GM23338 (cell line): ENCODE data around the gene ARL15. TPM values are rescaled to one million over a fixed set of nuclear protein-coding genes. Genes with fewer than 3 reads are reported as not detected.

Experiments used
- ATAC-seq: fragments of 200-7000 bp; cut with Tn5 transposase; 3 replicates; pipeline ENCODE4 v1.9.1; 2020
- DNase-seq: peaks from one replicate; pipeline ENCODE4 v3.0.0-alpha.2; 2015; ENCODE audit warnings: low spot score
- H2AFZ ChIP-seq: fragments of 200-600 bp; sonication (generic); 2 replicates; pipeline ENCODE4 v1.8.0; 2016; ENCODE audit warnings: antibody characterized with exemption, mild to moderate bottlenecking, moderate library complexity
- H3F3A ChIP-seq: fragments of 200-600 bp; sonication (generic); replicated peaks from 2 replicates; pipeline ENCODE4 v1.8.0; 2017; ENCODE audit warnings: antibody characterized with exemption, mixed run types, low read depth
- H3K27ac ChIP-seq: fragments of 200-600 bp; sonication (generic); 2 replicates; pipeline ENCODE4 v1.6.1; 2016; ENCODE audit warnings: low read depth
- H3K27me3 ChIP-seq: fragments of 200-600 bp; sonication (generic); 2 replicates; pipeline ENCODE4 v1.8.0; 2016; ENCODE audit warnings: mild to moderate bottlenecking, mixed run types, moderate library complexity; ENCODE audit not compliant: insufficient read depth
- H3K36me3 ChIP-seq: fragments of 200-600 bp; sonication (generic); 2 replicates; pipeline ENCODE4 v1.8.0; 2016; ENCODE audit warnings: mild to moderate bottlenecking; ENCODE audit not compliant: insufficient read depth
- H3K4me1 ChIP-seq: fragments of 200-600 bp; sonication (generic); 2 replicates; pipeline ENCODE4 v1.8.0; 2016; ENCODE audit warnings: mild to moderate bottlenecking, moderate library complexity; ENCODE audit not compliant: insufficient read depth
- H3K4me2 ChIP-seq: fragments of 200-600 bp; sonication (generic); 2 replicates; pipeline ENCODE4 v1.7.1; 2017; ENCODE audit warnings: mixed run types
- H3K4me3 ChIP-seq: fragments of 200-600 bp; sonication (generic); 2 replicates; pipeline ENCODE4 v1.6.1; 2016; ENCODE audit warnings: mixed run types
- H3K79me2 ChIP-seq: fragments of 200-600 bp; sonication (generic); replicated peaks from 2 replicates; pipeline ENCODE4 v1.8.0; 2017; ENCODE audit warnings: mild to moderate bottlenecking; ENCODE audit not compliant: insufficient read depth
- H3K9me2 ChIP-seq: fragments of 200-600 bp; sonication (generic); 2 replicates; pipeline ENCODE4 v1.8.0; 2017; ENCODE audit not compliant: insufficient read depth
- H4K20me1 ChIP-seq: fragments of 200-600 bp; sonication (generic); replicated peaks from 2 replicates; pipeline ENCODE4 v1.8.0; 2017; ENCODE audit warnings: mild to moderate bottlenecking; ENCODE audit not compliant: insufficient read depth
- H3K27ac Mint-ChIP-seq: 2 replicates; pipeline ENCODE4 v1.8.0; 2020; ENCODE audit warnings: inconsistent platforms, mild to moderate bottlenecking, moderate library complexity, mixed read lengths
- H3K27me3 Mint-ChIP-seq: 3 replicates; pipeline ENCODE4 v1.8.0; 2022; ENCODE audit warnings: low read depth, mild to moderate bottlenecking, moderate library complexity, mixed read lengths, inconsistent platforms; ENCODE audit not compliant: insufficient read depth, poor library complexity
- H3K36me3 Mint-ChIP-seq: 3 replicates; pipeline ENCODE4 v1.8.0; 2021; ENCODE audit warnings: low read depth, mild to moderate bottlenecking, inconsistent platforms, moderate library complexity, mixed read lengths
- H3K4me1 Mint-ChIP-seq: 3 replicates; pipeline ENCODE4 v1.8.0; 2020; ENCODE audit warnings: mild to moderate bottlenecking, inconsistent platforms, mixed read lengths
- H3K4me3 Mint-ChIP-seq: 3 replicates; pipeline ENCODE4 v1.8.0; 2021; ENCODE audit warnings: moderate library complexity, mild to moderate bottlenecking, inconsistent platforms, mixed read lengths
- H3K9me3 Mint-ChIP-seq: 3 replicates; pipeline ENCODE4 v1.8.0; 2020; ENCODE audit warnings: moderate library complexity, mild to moderate bottlenecking, inconsistent platforms, mixed read lengths
- CREB1 ChIP-seq: fragments of 250-450 bp; sonication (Bioruptor Pico); IDR thresholded peaks from 2 replicates; pipeline ENCODE4 v1.5.0; 2020; ENCODE audit warnings: low read depth, mild to moderate bottlenecking, moderate library complexity
- CTCF ChIP-seq, 2 experiments: fragments of 200-600 bp in 1 of 2; sonication (generic) in 1 of 2; conservative IDR thresholded peaks; 2 replicates each; pipeline versions ENCODE4 v1.5.1 to v1.6.1; 2016 to 2017; ENCODE audit warnings: antibody characterized with exemption in 2 of 2, low read depth in 2 of 2, mild to moderate bottlenecking in 2 of 2, moderate library complexity in 1 of 2
- EZH2 ChIP-seq: fragments of 200-600 bp; sonication (generic); IDR thresholded peaks from one replicate; pipeline ENCODE4 v1.8.0; 2017; ENCODE audit warnings: antibody characterized with exemption, mild to moderate bottlenecking, low read depth; ENCODE audit not compliant: unreplicated experiment
- EZH2phosphoT487 ChIP-seq: fragments of 200-600 bp; sonication (generic); IDR thresholded peaks from one replicate; pipeline ENCODE4 v1.8.1; 2018; ENCODE audit warnings: antibody characterized with exemption; ENCODE audit not compliant: unreplicated experiment
- JUNB ChIP-seq: IDR thresholded peaks from one replicate; pipeline ENCODE4 v1.6.1; 2016; ENCODE audit warnings: antibody characterized with exemption; ENCODE audit not compliant: unreplicated experiment
- NANOG ChIP-seq: IDR thresholded peaks from 2 replicates; pipeline ENCODE4 v1.6.1; 2016; ENCODE audit warnings: antibody characterized with exemption, borderline replicate concordance
- POLR2AphosphoS5 ChIP-seq: IDR thresholded peaks from 2 replicates; pipeline ENCODE4 v1.6.1; 2016; ENCODE audit warnings: antibody characterized with exemption, low read depth
- REST ChIP-seq: IDR thresholded peaks from one replicate; pipeline ENCODE4 v1.6.1; 2018; ENCODE audit warnings: antibody characterized with exemption; ENCODE audit not compliant: unreplicated experiment
- STAT1 ChIP-seq: IDR thresholded peaks from one replicate; pipeline ENCODE4 v1.6.1; 2016; ENCODE audit warnings: antibody characterized with exemption; ENCODE audit not compliant: unreplicated experiment
- ZNF114 ChIP-seq: fragments of 250-450 bp; sonication (Bioruptor Pico); IDR thresholded peaks from 2 replicates; pipeline ENCODE4 v1.5.0; 2020; ENCODE audit warnings: mild to moderate bottlenecking, moderate library complexity
- ZNF331 ChIP-seq: fragments of 250-450 bp; sonication (Bioruptor Pico); IDR thresholded peaks from 2 replicates; pipeline ENCODE4 v1.5.0; 2020; ENCODE audit warnings: low read depth, mild to moderate bottlenecking, moderate library complexity
- ZNF462 ChIP-seq: fragments of 250-450 bp; sonication (Bioruptor Pico); IDR thresholded peaks from 2 replicates; pipeline ENCODE4 v1.5.0; 2020; ENCODE audit warnings: mild to moderate bottlenecking, moderate library complexity
- polyA plus RNA-seq: library from polyadenylated mRNA; unstranded; fragments of >200 nt; fragmentation: Nextera tagmentation; extraction: Ambion mirVana; gene quantifications from 2 replicates; pipeline ENCODE4 v1.2.1, GENCODE V29; 2016
- total RNA-seq: library from RNA; depleted of rRNA; stranded (reverse); fragments of >200 nt; shearing (Covaris generic); gene quantifications from 2 replicates; pipeline ENCODE4 v1.2.3, GENCODE V29; 2014

The ARL15 gene
- total and polyA plus RNA-seq, 2 experiments from 2014 or later, result 13.0 to 54.0 TPM

- no peaks in the 10 kb centered on the region for H3K9me2 ChIP-seq
- Mint-ChIP-seq H3K27me3 (no peaks in the 10 kb centered on the region), H3K36me3 (no peaks in the 10 kb centered on the region), H3K4me3 (no peak overlapping the region), H3K4me1 (peaks cover 7% of the 10 kb centered on the region; the same call in 2 of the 3 replicates), H3K27ac (no peak overlapping the region), H3K9me3 (no peaks in the 10 kb centered on the region)
- TF ChIP-seq NANOG (no peak), EZH2phosphoT487 (no peak), ZNF114 (CRISPR knock-in tag) (no peak), POLR2AphosphoS5 (no peak), CTCF (conservative IDR thresholded peaks at IDR 0.05; ENCODE audit: low read depth in 2 of 2) (no peak), EZH2 (no peak), CREB1 (CRISPR knock-in tag) (no peak), REST (no peak), JUNB (no peak)
- H3K79me2 ChIP-seq, result no peaks in the 10 kb centered on the region
- no peaks in the 10 kb centered on the region for H3K27me3 ChIP-seq
- DNase-seq (no peak), ATAC-seq (no peak)
- H3K36me3 ChIP-seq, result no peaks in the 10 kb centered on the region
- no peaks in the 10 kb centered on the region; the same call in 1 of the 2 replicates for H3K4me1 ChIP-seq
- H2AFZ ChIP-seq, result no peak overlapping the region
- H4K20me1 ChIP-seq, result no peaks in the 10 kb centered on the region
- H3K4me2 ChIP-seq, result no peak overlapping the region
- H3F3A ChIP-seq, result no peaks in the 10 kb centered on the region
- H3K27ac ChIP-seq, result no peak overlapping the region
- H3K4me3 ChIP-seq, result no peak overlapping the region
Measured at GRCh38 chr5:53915120-53915519, 395.3 kb downstream of the ARL15 start.

- no peak overlapping the region for H3K4me2 ChIP-seq
- no peak overlapping the region for H3K4me3 ChIP-seq
- ATAC-seq (no peak), DNase-seq (no peak)
- Mint-ChIP-seq H3K27ac (no peak overlapping the region), H3K4me1 (peaks cover 7% of the 10 kb centered on the region; the same call in 2 of the 3 replicates), H3K4me3 (no peak overlapping the region), H3K9me3 (no peaks in the 10 kb centered on the region), H3K36me3 (no peaks in the 10 kb centered on the region), H3K27me3 (no peaks in the 10 kb centered on the region)
- no peaks in the 10 kb centered on the region for H3K79me2 ChIP-seq
- no peak overlapping the region for H2AFZ ChIP-seq
- H4K20me1 ChIP-seq, result no peaks in the 10 kb centered on the region
- H3F3A ChIP-seq, result no peaks in the 10 kb centered on the region
- no peaks in the 10 kb centered on the region; the same call in 1 of the 2 replicates for H3K4me1 ChIP-seq
- H3K27me3 ChIP-seq, result no peaks in the 10 kb centered on the region
- H3K36me3 ChIP-seq, result no peaks in the 10 kb centered on the region
- no peaks in the 10 kb centered on the region for H3K9me2 ChIP-seq
- H3K27ac ChIP-seq, result no peak overlapping the region
- TF ChIP-seq JUNB (no peak), ZNF462 (CRISPR knock-in tag) (no peak), ZNF331 (CRISPR knock-in tag) (no peak), CREB1 (CRISPR knock-in tag) (no peak), STAT1 (no peak), EZH2 (no peak)
Measured at GRCh38 chr5:53913941-53914340, 396.4 kb downstream of the ARL15 start.
